T1000 (cell line): Measurements from ENCODE around the gene RIMS3.
A peak's percentile ranks its signal among the peaks of the same experiment; 100 is the strongest.
"Not testable (repeated sequence)": the region's sequence is repeated elsewhere in the genome, so short reads cannot be mapped to it uniquely, and the experiment has no call there.

Experiments
- DNase-seq: peaks from one replicate; lab custom pipeline; 2025; ENCODE audit warnings: mixed read lengths; lab: John Stamatoyannopoulos, UW

The RIMS3 gene

DNA sequence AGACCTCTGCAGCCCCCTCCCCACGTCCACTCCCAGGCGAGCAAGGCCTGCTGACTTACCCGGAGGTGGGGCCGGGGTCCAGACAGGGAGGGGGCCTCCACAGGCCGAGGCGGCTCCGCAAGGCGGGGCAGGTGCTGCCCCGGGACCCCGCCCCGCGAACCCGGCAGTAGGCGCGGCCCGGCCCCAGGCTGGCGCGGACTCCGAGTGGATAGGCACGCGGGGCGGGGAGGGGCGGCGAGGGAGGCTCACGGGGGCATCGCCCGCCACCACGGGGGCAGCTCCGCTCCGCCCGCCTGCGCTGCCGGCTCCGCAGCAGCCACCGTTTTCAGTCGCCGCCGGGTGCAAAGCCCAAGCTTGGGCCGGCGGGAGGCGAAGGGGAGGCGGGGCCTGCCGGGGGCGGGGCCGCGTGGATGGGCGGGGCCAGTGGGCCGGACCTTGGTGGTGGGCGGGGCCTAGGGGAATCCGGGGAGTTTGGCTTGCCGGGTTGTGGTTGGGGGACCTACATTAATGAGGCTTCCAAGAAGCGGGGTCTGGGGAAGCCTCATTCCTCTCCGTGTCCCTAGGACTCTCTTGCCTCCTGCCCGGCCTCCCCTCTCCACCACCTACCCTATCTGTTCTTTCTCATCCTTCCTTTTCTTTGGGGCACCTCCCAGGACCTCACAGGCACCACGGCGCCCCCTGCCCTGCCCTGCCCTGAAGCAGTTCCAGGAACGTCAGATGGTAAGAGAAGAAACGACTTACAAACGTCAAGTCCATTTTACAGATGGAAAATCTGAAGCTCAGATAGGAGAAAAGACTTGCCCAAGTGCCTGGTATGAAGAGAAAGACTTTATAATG is at the start of gene RIMS3:
Gene RIMS3, minus strand, starts transcription at position 348 of the 837 bp plus-strand sequence. CDS start 23,757 bp downstream, outside the sequence.
- DNase-seq, result peak; percentile 78

- DNase-seq, result no peak
Measured at GRCh38 chr1:40712997-40713396, 47.5 kb upstream of the RIMS3 start.

DNA sequence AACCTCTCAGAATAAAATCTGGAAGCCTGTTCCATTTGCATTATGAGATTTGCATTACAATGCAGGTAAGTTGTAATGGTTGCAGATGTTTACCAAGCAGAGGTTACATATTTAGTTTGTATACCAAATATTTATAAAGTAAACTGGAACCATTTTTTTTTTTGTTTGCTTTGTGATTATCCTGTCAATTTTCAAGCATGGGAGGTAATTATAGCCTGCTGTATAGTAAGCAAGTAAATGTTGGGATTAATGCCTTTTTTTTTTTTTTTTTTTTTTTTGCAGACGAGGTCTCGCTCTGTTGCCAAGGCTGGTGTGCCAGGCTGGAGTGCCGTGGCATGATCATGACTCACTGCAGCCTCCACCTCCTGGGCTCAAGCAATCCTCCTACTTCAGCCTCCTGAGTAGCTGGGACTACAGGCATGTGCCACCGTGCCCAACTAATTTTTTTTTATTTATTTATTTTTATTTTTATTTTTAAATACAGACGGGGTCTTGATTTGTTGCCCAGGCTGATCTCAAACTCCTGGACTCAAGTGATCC is 47.0 kb upstream of the RIMS3 start:
- DNase-seq, result no peak

- DNase-seq, result no peak
Measured at GRCh38 chr1:40711465-40712404, 46.3 kb upstream of the RIMS3 start.

DNA sequence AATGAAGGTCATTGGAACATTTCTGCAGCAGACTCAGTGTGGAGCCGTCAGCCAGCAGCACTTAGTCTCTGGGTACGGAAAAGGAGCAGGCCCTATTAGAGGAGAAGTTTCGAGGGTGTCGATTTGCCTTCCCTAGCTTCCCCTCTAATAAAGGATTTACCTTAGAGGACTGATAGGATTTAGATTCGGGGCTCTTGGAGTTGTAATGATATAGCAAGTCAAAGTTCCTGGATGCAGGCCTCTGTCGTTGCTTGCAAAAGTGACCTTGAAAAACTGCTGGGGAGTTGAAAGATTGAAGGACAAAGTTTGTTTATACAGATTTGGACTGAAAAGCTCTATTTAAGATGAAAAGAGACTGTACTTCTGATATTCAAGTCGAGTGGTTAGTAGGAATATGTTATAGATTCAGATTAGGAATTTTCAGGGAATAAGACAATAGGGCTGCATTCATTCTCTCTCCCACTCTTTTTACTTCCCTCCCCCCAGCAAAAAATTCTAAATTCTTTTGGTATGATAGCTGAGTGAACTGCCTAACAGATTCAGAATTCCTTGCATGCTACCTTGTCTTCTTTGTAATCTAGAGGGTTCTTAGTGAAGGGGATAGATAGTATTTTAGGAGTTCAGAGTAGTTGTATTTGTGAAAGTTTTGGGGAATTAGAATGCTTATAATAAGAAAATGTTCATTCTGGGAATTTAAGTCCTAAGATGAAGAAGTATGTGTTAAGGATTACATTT is 45.3 kb upstream of the RIMS3 start:
- DNase-seq, result no peak

- no peak for DNase-seq
Measured at GRCh38 chr1:40709802-40710278, 44.4 kb upstream of the RIMS3 start.

DNA sequence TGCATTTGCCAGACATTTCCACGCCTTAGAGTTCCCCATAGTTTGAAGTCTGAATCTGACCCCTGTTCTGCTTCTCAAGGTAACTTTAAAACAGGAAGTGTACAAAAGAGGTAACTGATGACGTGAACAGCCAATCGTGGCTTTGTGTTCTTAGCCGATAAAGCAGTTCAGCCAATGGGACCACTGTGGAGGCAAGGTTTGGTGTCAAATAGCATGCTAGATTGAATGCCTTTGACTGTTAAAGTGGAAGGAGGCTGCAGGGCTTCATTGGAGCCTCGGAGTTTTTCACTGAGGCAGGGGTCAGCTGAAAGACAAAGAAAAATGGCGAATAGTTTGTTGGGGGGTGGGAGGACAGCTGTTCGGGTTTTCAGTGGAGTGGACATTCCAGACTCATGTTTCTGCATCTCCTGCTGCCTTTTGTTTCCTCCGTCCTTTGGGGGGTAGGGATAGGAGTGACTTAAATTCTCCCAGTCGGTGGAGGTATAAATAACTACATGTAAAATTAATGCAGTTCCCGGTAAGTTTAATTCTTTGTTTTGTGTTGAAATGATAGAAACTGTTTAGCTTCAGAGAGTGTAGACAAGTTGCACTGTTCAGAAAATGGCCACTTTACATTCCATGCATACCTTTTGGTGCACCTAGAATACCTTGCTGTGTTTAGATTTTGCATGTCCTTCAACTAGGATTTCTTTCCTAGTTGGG is 43.8 kb upstream of the RIMS3 start:
- DNase-seq, result peak; percentile 82

GRCh38 chr1:40708750-40709099 is 43.2 kb upstream of the RIMS3 start:
- DNase-seq, result no peak

GRCh38 chr1:40706626-40707025 is 41.1 kb upstream of the RIMS3 start:
- DNase-seq, result no peak

DNA sequence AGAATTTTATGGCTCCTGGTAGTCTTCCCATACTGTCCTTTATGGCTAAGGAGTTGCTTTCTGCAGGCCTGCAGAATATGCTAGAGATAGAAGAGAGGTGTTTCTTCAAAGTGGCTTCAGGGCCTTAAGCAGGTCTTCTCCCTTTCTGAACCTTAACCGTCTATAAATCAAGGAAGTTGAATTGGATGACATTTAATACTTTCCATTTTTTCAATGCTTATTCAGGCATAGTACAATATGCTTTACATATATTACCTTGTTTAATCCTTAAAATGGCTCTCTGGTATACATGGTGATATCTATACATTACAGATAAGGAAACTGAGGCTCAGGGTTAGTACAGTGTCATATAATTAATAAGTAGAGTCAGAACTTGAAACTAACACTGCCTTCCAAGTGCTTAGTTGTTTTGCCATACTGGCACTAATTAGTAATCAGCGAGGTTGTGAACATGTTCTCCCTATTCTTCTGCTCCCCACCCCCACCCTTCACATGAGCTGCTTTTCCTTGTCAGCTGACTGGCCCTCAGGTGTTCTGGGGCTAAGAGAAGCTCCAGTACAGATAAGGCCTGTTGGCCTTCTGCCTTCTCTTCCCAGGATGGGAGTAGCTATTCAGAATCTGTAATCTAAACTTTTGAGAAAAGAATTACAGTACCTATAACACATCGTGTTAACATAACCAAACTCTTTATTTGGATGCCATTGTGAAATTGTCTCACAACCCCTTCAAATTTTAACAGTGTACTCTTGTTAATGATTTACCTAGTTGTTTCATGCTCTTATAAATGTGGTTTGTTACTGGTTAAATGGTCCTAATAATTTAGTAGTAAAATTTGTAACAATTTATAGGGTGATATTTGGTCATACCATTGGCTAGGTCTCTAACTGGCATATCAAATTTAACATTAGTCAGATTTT is 39.6 kb upstream of the RIMS3 start:
- no peak for DNase-seq

- DNase-seq, result no peak
Measured at GRCh38 chr1:40703316-40703715, 37.8 kb upstream of the RIMS3 start.

- not testable (repeated sequence) for DNase-seq
Measured at GRCh38 chr1:40702810-40703209, 37.3 kb upstream of the RIMS3 start.

- no peak for DNase-seq
Measured at GRCh38 chr1:40701684-40702083, 36.2 kb upstream of the RIMS3 start.

GRCh38 chr1:40699787-40700186 is 34.3 kb upstream of the RIMS3 start:
- no peak for DNase-seq

- DNase-seq, result no peak
Measured at GRCh38 chr1:40697436-40697835, 32.0 kb upstream of the RIMS3 start.

- DNase-seq, result no peak
Measured at GRCh38 chr1:40696294-40696693, 30.8 kb upstream of the RIMS3 start.

GRCh38 chr1:40694353-40694874 is 28.9 kb upstream of the RIMS3 start:
- DNase-seq, result no peak

DNA sequence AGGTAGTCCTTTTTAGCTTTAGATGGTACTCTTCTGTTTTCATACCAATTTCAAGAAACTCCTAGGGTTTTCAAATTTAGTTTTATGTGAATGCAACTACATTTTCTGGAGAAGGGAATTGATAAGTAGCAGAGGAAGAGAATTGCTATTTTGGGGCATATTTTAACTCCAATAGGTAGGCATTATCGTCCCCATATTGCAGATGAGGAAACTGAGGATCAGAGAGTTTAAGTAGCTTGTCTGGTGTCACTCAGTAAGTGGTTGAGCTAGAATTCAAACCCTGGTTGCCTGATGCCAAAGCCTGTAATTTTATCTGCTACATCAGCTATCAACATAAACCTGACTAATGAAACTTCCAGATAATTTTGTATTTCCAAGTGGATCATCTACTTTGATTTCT is 27.9 kb upstream of the RIMS3 start:
- no peak for DNase-seq

GRCh38 chr1:40692429-40692895 is 27.0 kb upstream of the RIMS3 start:
- DNase-seq, result no peak
